HG03457 (cell line): ENCODE measurements around the gene C1QTNF12.

Source experiments
- ATAC-seq: cut with Tn5 transposase; IDR thresholded peaks from one replicate; pipeline ENCODE4 v1.9.1; 2021; ENCODE audit warnings: moderate number of reproducible peaks; ENCODE audit not compliant: unreplicated experiment

The C1QTNF12 gene

GRCh38 chr1:1241588-1242219 is 4.8 kb downstream of the C1QTNF12 start:
- no peak for ATAC-seq

- ATAC-seq = no peak
Observed at GRCh38 chr1:1240822-1241587, 5.5 kb downstream of the C1QTNF12 start.

- ATAC-seq = no peak
Observed at GRCh38 chr1:1240348-1240732, 6.2 kb downstream of the C1QTNF12 start.

- ATAC-seq = no peak
Observed at GRCh38 chr1:1239614-1240347, 6.7 kb downstream of the C1QTNF12 start.

GRCh38 chr1:1239227-1239613 is 7.3 kb downstream of the C1QTNF12 start:
- no peak for ATAC-seq

- ATAC-seq = no peak
Observed at GRCh38 chr1:1238702-1239178, 7.8 kb downstream of the C1QTNF12 start.

GRCh38 chr1:1237874-1238701 is 8.4 kb downstream of the C1QTNF12 start:
- no peak for ATAC-seq

- no peak for ATAC-seq
Observed at GRCh38 chr1:1236945-1237873, 9.3 kb downstream of the C1QTNF12 start.

GRCh38 chr1:1236176-1236763 is 10.3 kb downstream of the C1QTNF12 start:
- no peak for ATAC-seq

- ATAC-seq = no peak
Observed at GRCh38 chr1:1235016-1235744, 11.3 kb downstream of the C1QTNF12 start.

GRCh38 chr1:1234180-1234808 is 12.2 kb downstream of the C1QTNF12 start:
- ATAC-seq = no peak

GRCh38 chr1:1233567-1233892 is 13.0 kb downstream of the C1QTNF12 start:
- no peak for ATAC-seq

- no peak for ATAC-seq
Observed at GRCh38 chr1:1232796-1233566, 13.5 kb downstream of the C1QTNF12 start.

- ATAC-seq = no peak
Observed at GRCh38 chr1:1232208-1232795, 14.2 kb downstream of the C1QTNF12 start, which contains the start of gene B3GALT6. TSS of gene B3GALT6 (plus strand) at chr1:1232237. CDS start at chr1:1232279, 42 bp downstream.

GRCh38 chr1:1231400-1232207 is 14.9 kb downstream of the C1QTNF12 start, which contains the start of gene SDF4:
TSS of gene SDF4 (minus strand) at chr1:1232001. CDS start at chr1:1228772, 3,229 bp downstream.
- ATAC-seq = peak; percentile 75
